ENCODE results near the gene ICOSLG.
"Not testable (repeated sequence)": the region's sequence is repeated elsewhere in the genome, so short reads cannot be mapped to it uniquely, and the experiment has no call there.

ICOSLG gene

GRCh38 chr21:44240842-44241241, at the start of gene ICOSLG:
ICOSLG (minus strand) TSS chr21:44240943; CDS start chr21:44240817, 126 bp downstream.
- not testable (repeated sequence) for H3K9me3 Mint-ChIP-seq (ENCODE audit: low read depth); H3K4me1 Mint-ChIP-seq (ENCODE audit: low read depth); H3K4me3 Mint-ChIP-seq; H3K27me3 Mint-ChIP-seq; H3K27ac Mint-ChIP-seq; H3K36me3 Mint-ChIP-seq

- Mint-ChIP-seq H3K4me1 (ENCODE audit: low read depth) (peaks cover 2% of the 10 kb centered on the region), H3K36me3 (no peaks in the 10 kb centered on the region), H3K27ac (no peak overlapping the region), H3K4me3 (no peak overlapping the region), H3K9me3 (ENCODE audit: low read depth) (no peaks in the 10 kb centered on the region), H3K27me3 (no peaks in the 10 kb centered on the region)
Observed at GRCh38 chr21:44289381-44290010, 48.8 kb upstream of the ICOSLG start.

GRCh38 chr21:44288251-44289110, 47.7 kb upstream of the ICOSLG start:
- no peaks in the 10 kb centered on the region for H3K9me3 Mint-ChIP-seq (ENCODE audit: low read depth)
- no peaks in the 10 kb centered on the region for H3K36me3 Mint-ChIP-seq
- H3K27ac Mint-ChIP-seq, result no peak overlapping the region
- no peaks in the 10 kb centered on the region for H3K27me3 Mint-ChIP-seq
- H3K4me1 Mint-ChIP-seq (ENCODE audit: low read depth), result no peaks in the 10 kb centered on the region
- H3K4me3 Mint-ChIP-seq, result no peak overlapping the region

- Mint-ChIP-seq H3K4me1 (ENCODE audit: low read depth) (no peaks in the 10 kb centered on the region), H3K36me3 (no peaks in the 10 kb centered on the region), H3K4me3 (no peak overlapping the region), H3K9me3 (ENCODE audit: low read depth) (no peaks in the 10 kb centered on the region), H3K27me3 (no peaks in the 10 kb centered on the region), H3K27ac (no peak overlapping the region)
Observed at GRCh38 chr21:44286716-44287632, 46.2 kb upstream of the ICOSLG start.

GRCh38 chr21:44286086-44286715, 45.5 kb upstream of the ICOSLG start:
- Mint-ChIP-seq H3K4me3 (no peak overlapping the region), H3K4me1 (ENCODE audit: low read depth) (no peaks in the 10 kb centered on the region), H3K36me3 (no peaks in the 10 kb centered on the region), H3K27me3 (no peaks in the 10 kb centered on the region), H3K9me3 (ENCODE audit: low read depth) (no peaks in the 10 kb centered on the region), H3K27ac (no peak overlapping the region)

GRCh38 chr21:44285138-44285992, 44.6 kb upstream of the ICOSLG start, which contains the start of gene AIRE:
AIRE (plus strand) TSS chr21:44285876; CDS start chr21:44286007, 131 bp downstream.
- Mint-ChIP-seq H3K36me3 (no peaks in the 10 kb centered on the region), H3K4me3 (no peak within 1 kb of the TSS), H3K27me3 (no peaks in the 10 kb centered on the region), H3K9me3 (ENCODE audit: low read depth) (no peaks in the 10 kb centered on the region), H3K27ac (no peak within 1 kb of the TSS), H3K4me1 (ENCODE audit: low read depth) (no peaks in the 10 kb centered on the region)

- no peak overlapping the region for H3K27ac Mint-ChIP-seq
- no peaks in the 10 kb centered on the region for H3K36me3 Mint-ChIP-seq
- H3K4me1 Mint-ChIP-seq (ENCODE audit: low read depth), result no peaks in the 10 kb centered on the region
- no peaks in the 10 kb centered on the region for H3K27me3 Mint-ChIP-seq
- no peaks in the 10 kb centered on the region for H3K9me3 Mint-ChIP-seq (ENCODE audit: low read depth)
- H3K4me3 Mint-ChIP-seq, result no peak overlapping the region
Observed at GRCh38 chr21:44283948-44284347, 43.2 kb upstream of the ICOSLG start.

- not testable (repeated sequence) for H3K27me3 Mint-ChIP-seq; H3K4me1 Mint-ChIP-seq (ENCODE audit: low read depth); H3K4me3 Mint-ChIP-seq; H3K27ac Mint-ChIP-seq; H3K9me3 Mint-ChIP-seq (ENCODE audit: low read depth); H3K36me3 Mint-ChIP-seq
Observed at GRCh38 chr21:44283211-44283785, 42.6 kb upstream of the ICOSLG start.

- Mint-ChIP-seq H3K36me3 (no peaks in the 10 kb centered on the region), H3K27me3 (no peaks in the 10 kb centered on the region), H3K4me1 (ENCODE audit: low read depth) (no peaks in the 10 kb centered on the region), H3K27ac (no peak overlapping the region), H3K4me3 (no peak overlapping the region), H3K9me3 (ENCODE audit: low read depth) (no peaks in the 10 kb centered on the region)
Observed at GRCh38 chr21:44282370-44282769, 41.6 kb upstream of the ICOSLG start.

GRCh38 chr21:44281801-44282200, 41.1 kb upstream of the ICOSLG start:
- Mint-ChIP-seq H3K9me3 (ENCODE audit: low read depth) (no peaks in the 10 kb centered on the region), H3K27me3 (no peaks in the 10 kb centered on the region), H3K36me3 (no peaks in the 10 kb centered on the region), H3K4me1 (ENCODE audit: low read depth) (no peaks in the 10 kb centered on the region), H3K4me3 (no peak overlapping the region), H3K27ac (no peak overlapping the region)

GRCh38 chr21:44279354-44280260, 38.9 kb upstream of the ICOSLG start:
- Mint-ChIP-seq H3K4me1 (ENCODE audit: low read depth) (no peaks in the 10 kb centered on the region), H3K9me3 (ENCODE audit: low read depth) (no peaks in the 10 kb centered on the region), H3K27ac (no peak overlapping the region), H3K4me3 (no peak overlapping the region), H3K27me3 (no peaks in the 10 kb centered on the region), H3K36me3 (no peaks in the 10 kb centered on the region)

- Mint-ChIP-seq H3K27me3 (no peaks in the 10 kb centered on the region), H3K4me1 (ENCODE audit: low read depth) (no peaks in the 10 kb centered on the region), H3K9me3 (ENCODE audit: low read depth) (no peaks in the 10 kb centered on the region), H3K4me3 (no peak overlapping the region), H3K27ac (no peak overlapping the region), H3K36me3 (no peaks in the 10 kb centered on the region)
Observed at GRCh38 chr21:44275041-44275440, 34.3 kb upstream of the ICOSLG start.

GRCh38 chr21:44273046-44273445, 32.3 kb upstream of the ICOSLG start:
- no peaks in the 10 kb centered on the region for H3K27me3 Mint-ChIP-seq
- H3K4me3 Mint-ChIP-seq, result no peak overlapping the region
- H3K27ac Mint-ChIP-seq, result no peak overlapping the region
- H3K4me1 Mint-ChIP-seq (ENCODE audit: low read depth), result no peaks in the 10 kb centered on the region
- no peaks in the 10 kb centered on the region for H3K9me3 Mint-ChIP-seq (ENCODE audit: low read depth)
- H3K36me3 Mint-ChIP-seq, result no peaks in the 10 kb centered on the region

Measured in activated naive CD8-positive, alpha-beta T cell (primary cell).